HEK293 (cell line): ENCODE data around the gene HIPK1.
A peak's percentile ranks its signal among the peaks of the same experiment; 100 is the strongest.
"Not testable (repeated sequence)": the region's sequence is repeated elsewhere in the genome, so short reads cannot be mapped to it uniquely, and the experiment has no call there.

ENCODE experiments used
- CTCF ChIA-PET: fragments of 350-600 bp; formaldehyde crosslinking; extraction: SDS; loops from one replicate; lab custom pipeline; 2021; ENCODE audit warnings: antibody characterized with exemption; lab: Yijun Ruan, JAX
- POLR2A ChIA-PET: fragments of 300-600 bp; formaldehyde crosslinking; extraction: SDS; loops from one replicate; lab custom pipeline; 2020; ENCODE audit warnings: antibody characterized with exemption, inconsistent platforms; lab: Yijun Ruan, JAX
- H3K27ac ChIP-seq: fragments of 200-500 bp; sonication (Bioruptor generic); 2 replicates; pipeline ENCODE4 v1.5.1; 2014; ENCODE audit warnings: low read depth, low read length, control low read depth, inconsistent platforms; ENCODE audit errors: extremely low read depth
- H3K36me3 ChIP-seq, 2 experiments: fragments of 200-500 bp in 1 of 2; sonication (Bioruptor generic) in 1 of 2; 1 replicate in 1 of 2; 2 replicates in 1 of 2; pipeline ENCODE4 v1.5.1; 2014 to 2017; ENCODE audit warnings: inconsistent platforms in 2 of 2, low read length in 2 of 2; ENCODE audit not compliant: control insufficient read depth in 2 of 2, insufficient read depth in 1 of 2
- H3K4me1 ChIP-seq: fragments of 200-500 bp; sonication (Bioruptor generic); 2 replicates; pipeline ENCODE4 v1.5.1; 2014; ENCODE audit warnings: mild to moderate bottlenecking, low read length, inconsistent platforms; ENCODE audit not compliant: control insufficient read depth, insufficient read depth
- H3K4me3 ChIP-seq: 2 replicates; pipeline ENCODE4 v1.5.1; 2011; ENCODE audit warnings: low read depth, mild to moderate bottlenecking, control low read depth, low read length, moderate library complexity
- H3K9me3 ChIP-seq: fragments of 200-500 bp; sonication (Bioruptor generic); 2 replicates; pipeline ENCODE4 v1.5.1; 2014; ENCODE audit warnings: low read depth, low read length, inconsistent platforms; ENCODE audit not compliant: control insufficient read depth, insufficient read depth
- FEZF1 ChIP-seq: fragments of 450-650 bp; formaldehyde crosslinking; IDR thresholded peaks from 2 replicates; pipeline ENCODE4 v1.5.1; 2016; ENCODE audit warnings: missing biosample characterization, missing genetic modification characterization
- MZF1 ChIP-seq: fragments of 450-650 bp; formaldehyde crosslinking; IDR thresholded peaks from 2 replicates; pipeline ENCODE4 v1.5.1; 2017; ENCODE audit warnings: missing biosample characterization, missing genetic modification characterization, borderline replicate concordance
- OSR2 ChIP-seq: fragments of 450-650 bp; formaldehyde crosslinking; IDR thresholded peaks from 2 replicates; pipeline ENCODE4 v1.5.1; 2016; ENCODE audit warnings: missing biosample characterization, missing genetic modification characterization
- PRDM6 ChIP-seq: fragments of 450-650 bp; formaldehyde crosslinking; IDR thresholded peaks from 2 replicates; pipeline ENCODE4 v1.5.1; 2017; ENCODE audit warnings: missing biosample characterization, missing genetic modification characterization
- ZFP3 ChIP-seq: fragments of 450-650 bp; formaldehyde crosslinking; IDR thresholded peaks from 2 replicates; pipeline ENCODE4 v1.5.1; 2016; ENCODE audit warnings: low read depth, missing biosample characterization, missing genetic modification characterization
- ZIC2 ChIP-seq: fragments of 450-650 bp; formaldehyde crosslinking; IDR thresholded peaks from 2 replicates; pipeline ENCODE4 v1.5.1; 2016; ENCODE audit warnings: missing biosample characterization, missing genetic modification characterization
- ZNF121 ChIP-seq: fragments of 450-650 bp; formaldehyde crosslinking; IDR thresholded peaks from 2 replicates; pipeline ENCODE4 v1.5.1; 2016; ENCODE audit warnings: missing biosample characterization, missing genetic modification characterization
- ZNF18 ChIP-seq: fragments of 450-650 bp; formaldehyde crosslinking; IDR thresholded peaks from 2 replicates; pipeline ENCODE4 v1.5.1; 2016; ENCODE audit warnings: missing biosample characterization, missing genetic modification characterization
- ZNF292 ChIP-seq: fragments of 450-650 bp; formaldehyde crosslinking; IDR thresholded peaks from 2 replicates; pipeline ENCODE4 v1.5.1; 2016; ENCODE audit warnings: low read depth, missing biosample characterization, missing genetic modification characterization, borderline replicate concordance
- ZNF362 ChIP-seq: fragments of 450-650 bp; formaldehyde crosslinking; IDR thresholded peaks from 2 replicates; pipeline ENCODE4 v1.5.1; 2016; ENCODE audit warnings: missing biosample characterization, missing genetic modification characterization
- ZNF37A ChIP-seq: fragments of 450-650 bp; IDR thresholded peaks from 2 replicates; pipeline ENCODE4 v1.5.1; 2018; ENCODE audit warnings: missing biosample characterization, missing genetic modification characterization
- ZNF449 ChIP-seq: fragments of 450-650 bp; formaldehyde crosslinking; IDR thresholded peaks from 2 replicates; pipeline ENCODE4 v1.5.1; 2017; ENCODE audit warnings: missing biosample characterization, mild to moderate bottlenecking, missing genetic modification characterization, moderate library complexity
- ZNF501 ChIP-seq: fragments of 450-650 bp; formaldehyde crosslinking; IDR thresholded peaks from 2 replicates; pipeline ENCODE4 v1.5.1; 2016; ENCODE audit warnings: missing biosample characterization, missing genetic modification characterization
- ZNF521 ChIP-seq: fragments of 450-650 bp; formaldehyde crosslinking; IDR thresholded peaks from 2 replicates; pipeline ENCODE4 v1.5.1; 2017; ENCODE audit warnings: missing biosample characterization, mild to moderate bottlenecking, missing genetic modification characterization
- ZNF544 ChIP-seq: fragments of 450-650 bp; formaldehyde crosslinking; IDR thresholded peaks from 2 replicates; pipeline ENCODE4 v1.5.0; 2017; ENCODE audit warnings: missing biosample characterization, missing genetic modification characterization
- ZNF549 ChIP-seq: fragments of 450-650 bp; IDR thresholded peaks from 2 replicates; pipeline ENCODE4 v1.5.1; 2018; ENCODE audit warnings: missing biosample characterization, missing genetic modification characterization, mild to moderate bottlenecking, inconsistent platforms, moderate library complexity
- ZNF596 ChIP-seq: fragments of 450-650 bp; IDR thresholded peaks from 2 replicates; pipeline ENCODE4 v1.5.0; 2018; ENCODE audit warnings: missing biosample characterization, mild to moderate bottlenecking, missing genetic modification characterization, moderate library complexity
- ZNF660 ChIP-seq: fragments of 450-650 bp; IDR thresholded peaks from 2 replicates; pipeline ENCODE4 v1.5.1; 2018; ENCODE audit warnings: missing biosample characterization, mild to moderate bottlenecking, missing genetic modification characterization
- ZNF843 ChIP-seq: fragments of 450-650 bp; formaldehyde crosslinking; IDR thresholded peaks from 2 replicates; pipeline ENCODE4 v1.5.1; 2016; ENCODE audit warnings: missing biosample characterization, missing genetic modification characterization
- TF ChIP-seq, protein P1 (sequence below): fragments of 450-650 bp; formaldehyde crosslinking; IDR thresholded peaks from 2 replicates; pipeline ENCODE4 v1.5.1; 2016; ENCODE audit warnings: missing biosample characterization, missing genetic modification characterization
- TF ChIP-seq, protein P2 (sequence below): fragments of 450-650 bp; formaldehyde crosslinking; IDR thresholded peaks from 2 replicates; pipeline ENCODE4 v1.5.1; 2016; ENCODE audit warnings: missing biosample characterization, missing genetic modification characterization, borderline replicate concordance

Gene HIPK1

DNA sequence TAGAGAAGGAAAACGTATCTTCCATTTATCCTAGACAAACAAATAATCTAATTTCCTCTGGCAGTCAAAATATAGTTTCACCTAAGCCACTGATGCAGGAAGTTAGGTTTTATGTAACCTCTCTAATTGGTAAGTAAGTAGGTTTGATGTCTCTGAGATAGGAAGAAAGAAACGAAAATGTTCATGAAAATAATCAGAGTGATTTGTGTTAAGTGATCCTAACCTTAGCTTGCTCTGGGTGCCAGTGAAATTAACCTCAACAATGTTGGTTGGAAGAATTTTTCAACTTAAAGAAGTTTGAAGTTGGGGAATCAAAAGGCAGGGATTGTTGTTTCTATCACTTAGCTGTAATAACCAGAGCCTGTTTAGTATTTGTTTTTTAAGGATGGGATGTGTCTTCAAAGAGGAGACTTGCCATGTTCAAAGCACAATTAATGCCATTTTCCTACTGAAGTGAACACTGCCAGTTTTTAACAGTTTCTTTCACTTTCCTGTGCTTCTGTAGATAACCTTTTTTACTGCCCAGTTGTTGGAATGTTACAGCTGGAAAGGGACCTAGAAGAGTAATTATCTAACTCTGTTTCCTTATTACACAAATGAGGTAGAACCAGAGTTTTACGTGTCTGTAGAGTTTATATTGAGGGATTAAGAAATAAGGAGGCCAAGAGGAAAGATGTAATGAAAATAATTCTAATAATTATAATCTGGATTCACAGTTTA lies 18.4 kb downstream of the HIPK1 start:
- TF ChIP-seq ZNF121 (no peak), ZNF549 (tag by site-specific recombination) (peak; percentile 65), ZNF521 (tag by site-specific recombination) (no peak), ZNF37A (tag by site-specific recombination) (0 out of 2 replicates have a peak, but pooled peaks have one; percentile 1), PRDM6 (tag by site-specific recombination) (peak; percentile 83), ZNF501 (no peak), FEZF1 (tag by site-specific recombination) (0 out of 2 replicates have a peak, but pooled peaks have one; percentile 10)
- CTCF ChIA-PET, result interaction anchor here (0.6 to 1.6 kb wide), 6 partner anchors 16 to 113 kb away, joined by 3 to 5 read pairs (median 4); partner anchors contain the start of gene OLFML3
- Histone ChIP-seq H3K9me3 (no peaks in the 10 kb centered on the region), H3K27ac (no peak overlapping the region; the same call in 1 of the 2 replicates), H3K4me1 (peaks cover 19% of the 10 kb centered on the region; the same call in 1 of the 2 replicates), H3K36me3 (peaks cover 13% of the 10 kb centered on the region in 2 experiments), H3K4me3 (no peak overlapping the region)
- POLR2A ChIA-PET, result no interaction called here

DNA sequence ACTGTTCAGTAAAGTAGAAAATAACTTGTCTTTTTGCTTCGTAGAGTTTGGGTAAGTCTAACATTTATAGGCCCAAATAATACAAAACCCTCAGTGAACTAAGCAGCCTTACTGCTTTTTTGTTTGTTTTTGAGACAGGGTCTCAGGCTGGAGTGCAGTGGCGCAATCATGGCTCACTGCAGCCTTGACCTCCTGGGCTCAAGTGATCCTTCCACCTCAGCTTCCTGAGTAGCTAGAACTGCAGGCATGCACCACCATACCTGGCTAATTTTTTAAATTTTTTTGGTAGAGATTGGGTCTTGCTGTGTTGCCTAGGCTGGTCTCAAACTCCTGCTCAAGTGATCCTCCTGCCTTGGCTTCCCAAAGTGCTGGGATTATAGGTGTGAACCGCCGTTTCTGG lies 19.0 kb downstream of the HIPK1 start:
- ChIA-PET CTCF (interaction anchor here (0.6 to 1.4 kb wide), 4 partner anchors 11 to 65 kb away, joined by 3 to 4 read pairs (median 4); no protein-coding TSS in a partner anchor), POLR2A (interaction anchor here (0.7 kb wide), 1 partner anchor 17 kb away, joined by 3 read pairs; no protein-coding TSS in a partner anchor)
- peaks cover 7 to 10% of the 10 kb centered on the region in 2 experiments for H3K36me3 ChIP-seq
- TF ChIP-seq ZNF18 (peak; percentile 45; the same call in 1 of the 2 replicates), ZIC2 (peak; percentile 15; the same call in 1 of the 2 replicates), OSR2 (tag by site-specific recombination) (peak; percentile 26; the same call in 1 of the 2 replicates)
- TF ChIP-seq, all 188 proteins: peak for 3; not testable (repeated sequence) for 185
- H3K9me3 ChIP-seq, H3K27ac ChIP-seq, H3K4me3 ChIP-seq: not testable (repeated sequence)
- peaks cover 19% of the 10 kb centered on the region; the same call in 1 of the 2 replicates for H3K4me1 ChIP-seq

- Histone ChIP-seq H3K4me1 (peaks cover 19% of the 10 kb centered on the region; the same call in 1 of the 2 replicates), H3K27ac (no peak overlapping the region), H3K4me3 (no peak overlapping the region), H3K36me3 (peaks cover 1 to 7% of the 10 kb centered on the region in 2 experiments; a peak in 2 of 3 replicates), H3K9me3 (no peaks in the 10 kb centered on the region)
- ChIA-PET POLR2A (interaction anchor here (0.7 kb wide), 1 partner anchor 18 kb away, joined by 3 read pairs; no protein-coding TSS in a partner anchor), CTCF (interaction anchor here (0.7 to 1.4 kb wide), 7 partner anchors 10 to 877 kb away, joined by 3 to 5 read pairs (median 3); partner anchors contain the start of gene OLFML3)
- TF ChIP-seq ZNF843 (tag by site-specific recombination) (no peak), ZNF544 (tag by site-specific recombination) (no peak; the same call in 1 of the 2 replicates), ZNF362 (no peak), ZNF596 (tag by site-specific recombination) (no peak), ZNF449 (tag by site-specific recombination) (no peak), ZFP3 (tag by site-specific recombination) (no peak), MZF1 (tag by site-specific recombination) (no peak), ZNF660 (tag by site-specific recombination) (peak; percentile 50; the same call in 1 of the 2 replicates), ZNF292 (tag by site-specific recombination) (no peak)
- TF ChIP-seq, protein P1, sequence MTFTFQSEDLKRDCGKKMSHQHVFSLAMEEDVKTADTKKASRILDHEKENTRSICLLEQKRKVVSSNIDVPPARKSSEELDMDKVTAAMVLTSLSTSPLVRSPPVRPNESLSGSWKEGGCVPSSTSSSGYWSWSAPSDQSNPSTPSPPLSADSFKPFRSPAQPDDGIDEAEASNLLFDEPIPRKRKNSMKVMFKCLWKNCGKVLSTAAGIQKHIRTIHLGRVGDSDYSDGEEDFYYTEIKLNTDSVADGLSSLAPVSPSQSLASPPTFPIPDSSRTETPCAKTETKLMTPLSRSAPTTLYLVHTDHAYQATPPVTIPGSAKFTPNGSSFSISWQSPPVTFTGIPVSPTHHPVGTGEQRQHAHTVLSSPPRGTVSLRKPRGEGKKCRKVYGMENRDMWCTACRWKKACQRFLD (tag by site-specific recombination), result no peak
- TF ChIP-seq, protein P2, sequence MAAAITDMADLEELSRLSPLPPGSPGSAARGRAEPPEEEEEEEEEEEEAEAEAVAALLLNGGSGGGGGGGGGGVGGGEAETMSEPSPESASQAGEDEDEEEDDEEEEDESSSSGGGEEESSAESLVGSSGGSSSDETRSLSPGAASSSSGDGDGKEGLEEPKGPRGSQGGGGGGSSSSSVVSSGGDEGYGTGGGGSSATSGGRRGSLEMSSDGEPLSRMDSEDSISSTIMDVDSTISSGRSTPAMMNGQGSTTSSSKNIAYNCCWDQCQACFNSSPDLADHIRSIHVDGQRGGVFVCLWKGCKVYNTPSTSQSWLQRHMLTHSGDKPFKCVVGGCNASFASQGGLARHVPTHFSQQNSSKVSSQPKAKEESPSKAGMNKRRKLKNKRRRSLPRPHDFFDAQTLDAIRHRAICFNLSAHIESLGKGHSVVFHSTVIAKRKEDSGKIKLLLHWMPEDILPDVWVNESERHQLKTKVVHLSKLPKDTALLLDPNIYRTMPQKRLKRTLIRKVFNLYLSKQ (tag by site-specific recombination), result no peak
These were observed 19.9 kb downstream of the HIPK1 start for GRCh38 chr1:113949007-113949406.
